Right lobe of liver (tissue), 4 donors: ENCODE data around the gene TMEM87B.
"Not testable (repeated sequence)": the region's sequence is repeated elsewhere in the genome, so short reads cannot be mapped to it uniquely, and the experiment has no call there.

Experiments
- POLR2A ChIP-seq: fragments of 450-650 bp; IDR thresholded peaks from one replicate; pipeline ENCODE4 v1.6.1; 2017; ENCODE audit warnings: antibody characterized with exemption, mild to moderate bottlenecking
- TF ChIP-seq, protein P1 (sequence below), 4 donors: fragments of 200-600 bp in 3 of 4; fragments of 450-650 bp in 1 of 4; IDR thresholded peaks; one replicate each; pipeline versions ENCODE4 v1.5.1 to v1.8.0; 2016 to 2022; ENCODE audit warnings: antibody characterized with exemption in 4 of 4, mild to moderate bottlenecking in 2 of 4
- donor health status: DM: no; HTN: no; CAD: no.
- donor health status: DM: no; HTN: no; CAD: no.
- donor health status: DM: no; HTN: yes; CAD: no.

DNA sequence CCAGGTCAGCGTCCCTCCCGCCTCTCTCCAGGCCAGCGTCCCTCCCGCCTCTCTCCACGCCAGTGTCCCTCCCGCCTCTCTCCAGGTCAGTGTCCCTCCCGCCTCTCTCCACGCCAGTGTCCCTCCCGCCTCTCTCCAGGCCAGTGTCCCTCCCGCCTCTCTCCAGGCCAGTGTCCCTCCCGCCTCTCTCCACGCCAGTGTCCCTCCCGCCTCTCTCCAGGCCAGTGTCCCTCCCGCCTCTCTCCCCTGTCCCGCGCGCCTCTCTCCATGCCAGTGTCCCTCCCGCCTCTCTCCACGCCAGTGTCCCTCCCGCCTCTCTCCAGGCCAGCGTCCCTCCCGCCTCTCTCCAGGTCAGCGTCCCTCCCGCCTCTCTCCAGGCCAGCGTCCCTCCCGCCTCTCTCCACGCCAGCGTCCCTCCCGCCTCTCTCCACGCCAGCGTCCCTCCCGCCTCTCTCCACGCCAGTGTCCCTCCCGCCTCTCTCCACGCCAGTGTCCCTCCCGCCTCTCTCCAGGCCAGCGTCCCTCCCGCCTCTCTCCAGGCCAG, 84.7 kb downstream of the TMEM87B start:
- TF ChIP-seq, protein P1, sequence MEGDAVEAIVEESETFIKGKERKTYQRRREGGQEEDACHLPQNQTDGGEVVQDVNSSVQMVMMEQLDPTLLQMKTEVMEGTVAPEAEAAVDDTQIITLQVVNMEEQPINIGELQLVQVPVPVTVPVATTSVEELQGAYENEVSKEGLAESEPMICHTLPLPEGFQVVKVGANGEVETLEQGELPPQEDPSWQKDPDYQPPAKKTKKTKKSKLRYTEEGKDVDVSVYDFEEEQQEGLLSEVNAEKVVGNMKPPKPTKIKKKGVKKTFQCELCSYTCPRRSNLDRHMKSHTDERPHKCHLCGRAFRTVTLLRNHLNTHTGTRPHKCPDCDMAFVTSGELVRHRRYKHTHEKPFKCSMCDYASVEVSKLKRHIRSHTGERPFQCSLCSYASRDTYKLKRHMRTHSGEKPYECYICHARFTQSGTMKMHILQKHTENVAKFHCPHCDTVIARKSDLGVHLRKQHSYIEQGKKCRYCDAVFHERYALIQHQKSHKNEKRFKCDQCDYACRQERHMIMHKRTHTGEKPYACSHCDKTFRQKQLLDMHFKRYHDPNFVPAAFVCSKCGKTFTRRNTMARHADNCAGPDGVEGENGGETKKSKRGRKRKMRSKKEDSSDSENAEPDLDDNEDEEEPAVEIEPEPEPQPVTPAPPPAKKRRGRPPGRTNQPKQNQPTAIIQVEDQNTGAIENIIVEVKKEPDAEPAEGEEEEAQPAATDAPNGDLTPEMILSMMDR (IDR thresholded peaks at IDR 0.05) = not testable (repeated sequence)
- TF ChIP-seq POLR2A = not testable (repeated sequence)
